IPS-20b (cell line): ENCODE data around the gene PID1.

ENCODE experiments used
- H3K27ac ChIP-seq: one replicate; pipeline ENCODE4 v1.5.1; 2013; ENCODE audit warnings: low read length
- H3K27me3 ChIP-seq: 2 replicates; pipeline ENCODE4 v1.6.1; 2013; ENCODE audit warnings: mild to moderate bottlenecking, low read length, inconsistent platforms; ENCODE audit not compliant: insufficient read depth
- H3K36me3 ChIP-seq: 2 replicates; pipeline ENCODE4 v1.6.1; 2013; ENCODE audit warnings: low read depth, mild to moderate bottlenecking, inconsistent platforms, low read length, moderate library complexity; ENCODE audit not compliant: insufficient read depth
- H3K4me1 ChIP-seq: 2 replicates; pipeline ENCODE4 v1.6.1; 2013; ENCODE audit warnings: mild to moderate bottlenecking, control low read depth, inconsistent platforms, low read length, moderate library complexity; ENCODE audit not compliant: insufficient read depth
- H3K4me3 ChIP-seq: 2 replicates; pipeline ENCODE4 v1.5.1; 2013; ENCODE audit warnings: mild to moderate bottlenecking, low read length, inconsistent platforms
- H3K9ac ChIP-seq: 2 replicates; pipeline ENCODE4 v1.6.1; 2013; ENCODE audit warnings: low read depth, mild to moderate bottlenecking, inconsistent platforms, low read length, moderate library complexity
- H3K9me3 ChIP-seq: 2 replicates; pipeline ENCODE4 v1.6.1; 2013; ENCODE audit warnings: mild to moderate bottlenecking, low read depth, low read length, inconsistent platforms; ENCODE audit not compliant: insufficient read depth

PID1 gene

GRCh38 chr2:229261076-229261475, 10.0 kb downstream of the PID1 start:
- Histone ChIP-seq H3K9me3 (no peaks in the 10 kb centered on the region), H3K9ac (no peak overlapping the region), H3K4me1 (no peaks in the 10 kb centered on the region), H3K27me3 (no peaks in the 10 kb centered on the region), H3K36me3 (no peaks in the 10 kb centered on the region), H3K27ac (no peak overlapping the region), H3K4me3 (no peak overlapping the region)

GRCh38 chr2:229257985-229258384, 13.1 kb downstream of the PID1 start:
- H3K27ac ChIP-seq, result no peak overlapping the region
- no peak overlapping the region for H3K9ac ChIP-seq
- H3K36me3 ChIP-seq, result no peaks in the 10 kb centered on the region
- no peaks in the 10 kb centered on the region for H3K9me3 ChIP-seq
- no peaks in the 10 kb centered on the region for H3K27me3 ChIP-seq
- H3K4me1 ChIP-seq, result peaks cover 6% of the 10 kb centered on the region
- H3K4me3 ChIP-seq, result no peak overlapping the region

- H3K27ac ChIP-seq, result no peak overlapping the region
- H3K4me1 ChIP-seq, result peaks cover 14% of the 10 kb centered on the region
Observed at GRCh38 chr2:229256376-229256775, 14.7 kb downstream of the PID1 start.

GRCh38 chr2:229254206-229254605, 16.9 kb downstream of the PID1 start:
- Histone ChIP-seq H3K9me3 (no peaks in the 10 kb centered on the region), H3K9ac (no peak overlapping the region)

More at GRCh38 chr2:229256376-229256775, 14.7 kb downstream of the PID1 start:
- Histone ChIP-seq H3K36me3 (no peaks in the 10 kb centered on the region), H3K9ac (no peak overlapping the region), H3K4me3 (no peak overlapping the region), H3K27me3 (no peaks in the 10 kb centered on the region), H3K9me3 (no peaks in the 10 kb centered on the region)

DNA sequence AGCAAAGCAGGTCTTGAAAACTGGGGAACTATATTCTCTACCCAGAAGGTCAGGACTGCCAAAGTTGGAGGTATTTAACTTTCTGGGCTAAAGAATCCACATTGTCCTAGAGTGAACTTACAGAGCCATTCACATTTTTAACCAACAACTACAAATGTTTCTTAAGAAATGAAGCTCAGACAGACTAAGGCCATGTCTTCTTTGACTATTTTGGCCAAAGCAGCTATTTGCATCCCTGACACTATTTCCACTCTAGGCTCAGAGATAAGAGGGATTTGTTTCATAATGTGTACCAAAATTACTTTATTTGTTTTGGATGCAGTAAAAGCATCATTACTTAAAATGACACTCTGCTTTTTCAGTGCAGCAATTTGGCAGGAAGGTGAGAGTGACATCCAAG, 18.1 kb downstream of the PID1 start:
- Histone ChIP-seq H3K9ac (no peak overlapping the region), H3K4me1 (peaks cover 14% of the 10 kb centered on the region), H3K27ac (no peak overlapping the region), H3K36me3 (no peaks in the 10 kb centered on the region), H3K27me3 (no peaks in the 10 kb centered on the region), H3K9me3 (no peaks in the 10 kb centered on the region), H3K4me3 (no peak overlapping the region)

More at GRCh38 chr2:229254206-229254605, 16.9 kb downstream of the PID1 start:
- Histone ChIP-seq H3K36me3 (no peaks in the 10 kb centered on the region), H3K4me1 (peaks cover 14% of the 10 kb centered on the region), H3K4me3 (no peak overlapping the region), H3K27me3 (no peaks in the 10 kb centered on the region), H3K27ac (no peak overlapping the region)

DNA sequence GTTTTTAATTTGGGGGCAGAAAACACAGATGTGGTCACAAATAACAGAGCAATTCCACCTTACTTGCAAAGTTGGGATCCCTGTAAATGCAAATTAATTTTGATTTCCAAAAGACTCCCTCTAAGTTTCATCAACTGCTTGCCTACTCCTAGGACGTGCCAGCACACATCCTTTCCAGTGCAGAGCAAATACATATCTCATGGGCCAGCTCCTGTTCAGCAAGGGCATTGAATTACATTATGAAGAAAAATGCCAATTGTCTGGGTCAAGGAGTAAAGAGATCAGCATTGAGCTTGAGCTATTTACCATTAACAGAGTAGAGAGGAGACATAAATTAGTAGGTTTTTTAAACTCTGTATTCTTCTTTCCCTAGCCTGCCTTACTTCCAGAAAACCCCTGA, 18.8 kb downstream of the PID1 start:
- Histone ChIP-seq H3K36me3 (no peaks in the 10 kb centered on the region), H3K4me1 (peaks cover 14% of the 10 kb centered on the region), H3K9me3 (no peaks in the 10 kb centered on the region), H3K27me3 (no peaks in the 10 kb centered on the region), H3K9ac (no peak overlapping the region), H3K27ac (no peak overlapping the region), H3K4me3 (no peak overlapping the region)

- H3K27ac ChIP-seq, result no peak overlapping the region
- no peaks in the 10 kb centered on the region for H3K36me3 ChIP-seq
- no peaks in the 10 kb centered on the region for H3K27me3 ChIP-seq
- no peak overlapping the region for H3K4me3 ChIP-seq
- peaks cover 29% of the 10 kb centered on the region for H3K4me1 ChIP-seq
- no peaks in the 10 kb centered on the region for H3K9me3 ChIP-seq
- no peak overlapping the region for H3K9ac ChIP-seq
Observed at GRCh38 chr2:229249536-229249935, 21.6 kb downstream of the PID1 start.

DNA sequence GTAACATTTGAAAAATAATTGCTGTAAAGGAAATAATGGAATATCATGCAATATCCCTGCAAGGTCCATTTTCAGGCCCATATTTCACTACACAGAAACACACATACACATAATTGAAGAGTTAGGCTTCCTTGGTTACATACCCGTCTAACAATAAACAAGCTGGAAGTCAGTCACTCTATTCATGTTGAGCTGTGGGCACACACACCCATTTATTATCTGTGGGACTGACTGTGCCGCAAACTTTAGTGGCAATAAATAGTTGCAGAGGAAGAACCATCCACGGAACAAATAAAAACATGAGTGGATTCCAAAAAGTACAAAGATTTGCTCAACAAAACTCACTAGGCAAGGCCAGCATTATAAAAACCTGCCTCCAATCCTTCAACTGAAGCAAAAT, 24.8 kb downstream of the PID1 start:
- peaks cover 17% of the 10 kb centered on the region for H3K4me1 ChIP-seq
- no peaks in the 10 kb centered on the region for H3K36me3 ChIP-seq
- H3K9me3 ChIP-seq, result peaks cover 16% of the 10 kb centered on the region
- no peak overlapping the region for H3K27ac ChIP-seq
- no peaks in the 10 kb centered on the region for H3K27me3 ChIP-seq
- H3K4me3 ChIP-seq, result no peak overlapping the region
- no peak overlapping the region for H3K9ac ChIP-seq

- peaks cover 17% of the 10 kb centered on the region for H3K4me1 ChIP-seq
- no peaks in the 10 kb centered on the region for H3K36me3 ChIP-seq
- H3K4me3 ChIP-seq, result no peak overlapping the region
- H3K9me3 ChIP-seq, result peaks cover 29% of the 10 kb centered on the region
- no peak overlapping the region for H3K9ac ChIP-seq
- no peak overlapping the region for H3K27ac ChIP-seq
- no peaks in the 10 kb centered on the region for H3K27me3 ChIP-seq
Observed at GRCh38 chr2:229244975-229245374, 26.1 kb downstream of the PID1 start.

DNA sequence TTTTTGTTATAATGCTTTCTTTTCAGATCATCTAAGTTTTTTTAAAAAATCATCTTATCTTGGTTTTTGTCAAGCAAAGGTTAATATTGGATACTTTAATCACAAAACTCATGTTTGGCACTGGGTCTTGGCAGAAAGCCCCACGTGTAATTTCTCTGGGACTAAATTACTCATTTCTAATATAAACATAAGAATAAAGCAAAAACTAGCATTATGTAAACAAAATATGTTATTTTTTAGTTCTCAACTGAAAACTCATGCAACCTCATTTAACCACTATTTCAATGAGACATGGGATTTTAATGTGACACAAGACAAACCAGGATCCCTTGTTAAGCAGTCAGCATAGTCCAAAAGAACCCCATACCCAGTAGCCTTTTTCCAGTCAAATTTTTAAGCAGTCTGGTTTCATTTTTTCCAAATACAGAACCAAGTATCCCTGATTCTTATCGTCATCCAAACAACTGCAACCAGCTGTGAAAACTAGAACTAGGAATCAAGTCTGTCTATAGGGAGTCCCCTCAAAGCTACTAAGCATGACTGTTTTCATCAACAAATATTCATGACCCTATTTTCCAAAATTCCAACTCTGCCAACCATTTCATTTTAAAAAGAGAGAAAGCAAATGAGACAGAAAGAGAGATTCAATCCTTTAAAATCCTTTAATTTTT, 27.1 kb downstream of the PID1 start:
- Histone ChIP-seq H3K4me3 (no peak overlapping the region), H3K36me3 (no peaks in the 10 kb centered on the region), H3K27me3 (no peaks in the 10 kb centered on the region), H3K4me1 (peaks cover 17% of the 10 kb centered on the region), H3K27ac (no peak overlapping the region), H3K9me3 (peaks cover 29% of the 10 kb centered on the region), H3K9ac (no peak overlapping the region)

- Histone ChIP-seq H3K9ac (no peak overlapping the region), H3K27me3 (no peaks in the 10 kb centered on the region), H3K27ac (no peak overlapping the region), H3K4me3 (no peak overlapping the region), H3K4me1 (peaks cover 10% of the 10 kb centered on the region), H3K36me3 (no peaks in the 10 kb centered on the region), H3K9me3 (peaks cover 29% of the 10 kb centered on the region)
Observed at GRCh38 chr2:229240984-229241491, 30.0 kb downstream of the PID1 start.

GRCh38 chr2:229239021-229239420, 32.1 kb downstream of the PID1 start:
- H3K36me3 ChIP-seq, result no peaks in the 10 kb centered on the region
- H3K27ac ChIP-seq, result no peak overlapping the region
- H3K9me3 ChIP-seq, result peaks cover 29% of the 10 kb centered on the region
- H3K27me3 ChIP-seq, result no peaks in the 10 kb centered on the region
- H3K9ac ChIP-seq, result no peak overlapping the region
- no peaks in the 10 kb centered on the region for H3K4me1 ChIP-seq
- H3K4me3 ChIP-seq, result no peak overlapping the region
